Amniotic stem cell (primary cell): Measurements from ENCODE around the gene CHMP6.
A peak's percentile ranks its signal among the peaks of the same experiment; 100 is the strongest.

ENCODE experiments used
- DNase-seq: peaks from one replicate; lab custom pipeline; 2025; lab: John Stamatoyannopoulos, UW

Gene CHMP6

GRCh38 chr17:80970762-80971703, 20.6 kb upstream of the CHMP6 start:
- no peak for DNase-seq

DNA sequence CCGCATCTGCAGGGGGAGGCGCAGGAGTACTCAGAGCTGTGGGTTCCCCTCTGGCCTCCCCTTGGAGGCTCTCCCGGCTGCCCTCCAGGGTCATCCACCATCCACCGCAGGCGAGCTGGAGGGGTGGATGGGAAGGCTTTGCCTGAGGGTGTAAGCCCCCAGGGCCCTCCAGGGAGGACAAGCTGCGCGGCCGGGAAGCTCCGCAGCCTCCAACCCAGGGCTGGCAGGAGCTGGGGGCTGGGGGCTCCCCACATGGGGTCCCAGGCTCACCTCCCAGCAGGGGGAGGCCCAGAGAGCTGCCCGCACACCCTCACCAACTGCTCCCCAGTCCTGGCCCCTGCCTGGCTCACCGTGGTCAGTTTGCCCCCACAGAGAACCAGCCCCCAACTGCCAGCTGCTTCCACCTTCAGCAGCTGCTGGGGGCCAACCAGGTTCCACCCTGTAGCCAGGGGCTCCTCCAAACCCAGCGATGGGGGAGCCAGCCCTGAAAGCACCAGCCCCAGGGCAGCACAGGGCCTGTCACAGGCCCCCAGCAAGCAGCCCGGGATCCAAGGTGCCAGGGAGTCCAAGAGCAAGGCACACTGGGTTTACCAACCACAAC, 19.8 kb upstream of the CHMP6 start:
- DNase-seq: no peak

DNA sequence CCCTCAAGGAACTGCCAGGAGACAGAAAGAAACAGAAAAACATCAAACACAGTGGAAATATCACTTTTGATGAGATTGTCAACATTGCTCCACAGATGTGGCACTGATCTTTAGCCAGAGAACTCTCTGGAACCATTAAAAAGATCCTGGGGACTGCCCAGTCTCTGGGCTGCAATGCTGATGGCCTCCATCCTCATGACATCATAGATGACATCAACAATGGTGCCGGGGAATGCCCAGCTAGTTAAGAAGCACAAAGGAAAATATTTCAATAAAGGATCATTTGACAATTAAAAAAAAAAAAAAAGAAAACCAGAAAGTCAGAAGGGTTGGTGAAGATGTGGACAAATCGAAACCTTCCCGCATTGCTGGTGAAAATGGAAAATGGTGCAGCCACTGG, 14.9 kb upstream of the CHMP6 start:
- no peak for DNase-seq

- DNase-seq: no peak
These were observed 14.5 kb upstream of the CHMP6 start for GRCh38 chr17:80977172-80977571.

DNA sequence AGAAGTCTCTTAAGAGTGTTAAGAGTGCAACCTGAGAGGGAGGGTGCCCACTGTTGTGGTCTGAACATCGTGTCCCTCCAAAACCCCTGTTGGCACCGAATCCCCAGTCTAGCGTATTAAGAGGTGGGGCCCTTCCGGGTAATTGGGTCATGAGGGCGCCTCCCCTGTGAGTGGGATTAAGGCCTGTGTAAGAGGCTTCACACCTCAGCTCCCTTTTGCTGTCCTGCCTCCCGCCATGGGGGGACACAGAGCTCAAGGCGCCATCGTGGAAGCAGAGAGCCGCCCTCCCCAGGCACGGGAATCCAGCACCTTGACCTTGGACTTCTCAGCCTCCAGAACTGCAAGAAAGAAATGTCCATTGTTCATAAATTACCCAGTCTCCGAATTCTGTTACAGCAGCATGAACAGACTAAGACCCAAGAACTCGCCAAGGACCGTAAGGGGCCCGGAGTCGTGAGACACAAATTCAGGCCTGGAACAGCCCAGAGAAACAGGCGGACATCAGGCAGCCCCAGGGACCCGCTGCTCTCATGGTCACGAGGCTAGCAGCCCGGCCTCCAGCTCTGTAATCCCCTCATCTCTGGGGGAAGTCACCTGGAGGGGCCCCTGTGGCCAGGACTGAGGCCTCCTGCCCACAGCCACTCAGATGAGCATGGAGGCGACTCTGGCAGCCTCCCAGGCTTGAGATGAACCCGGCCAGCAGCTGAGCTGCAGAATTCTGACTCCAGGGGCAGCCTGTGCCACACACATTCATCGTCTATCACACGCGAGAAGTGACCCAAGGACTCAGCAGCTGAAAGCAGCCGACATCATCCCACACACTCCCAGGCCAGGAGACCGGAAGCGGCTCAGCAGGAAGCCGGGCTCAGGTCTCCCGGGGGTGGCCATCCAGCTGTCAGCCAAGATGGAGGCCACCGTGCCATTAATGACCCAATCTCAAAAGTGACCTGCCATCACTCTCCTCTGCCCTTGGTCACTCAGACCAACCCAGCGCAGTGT, 12.8 kb upstream of the CHMP6 start:
- DNase-seq: no peak

DNA sequence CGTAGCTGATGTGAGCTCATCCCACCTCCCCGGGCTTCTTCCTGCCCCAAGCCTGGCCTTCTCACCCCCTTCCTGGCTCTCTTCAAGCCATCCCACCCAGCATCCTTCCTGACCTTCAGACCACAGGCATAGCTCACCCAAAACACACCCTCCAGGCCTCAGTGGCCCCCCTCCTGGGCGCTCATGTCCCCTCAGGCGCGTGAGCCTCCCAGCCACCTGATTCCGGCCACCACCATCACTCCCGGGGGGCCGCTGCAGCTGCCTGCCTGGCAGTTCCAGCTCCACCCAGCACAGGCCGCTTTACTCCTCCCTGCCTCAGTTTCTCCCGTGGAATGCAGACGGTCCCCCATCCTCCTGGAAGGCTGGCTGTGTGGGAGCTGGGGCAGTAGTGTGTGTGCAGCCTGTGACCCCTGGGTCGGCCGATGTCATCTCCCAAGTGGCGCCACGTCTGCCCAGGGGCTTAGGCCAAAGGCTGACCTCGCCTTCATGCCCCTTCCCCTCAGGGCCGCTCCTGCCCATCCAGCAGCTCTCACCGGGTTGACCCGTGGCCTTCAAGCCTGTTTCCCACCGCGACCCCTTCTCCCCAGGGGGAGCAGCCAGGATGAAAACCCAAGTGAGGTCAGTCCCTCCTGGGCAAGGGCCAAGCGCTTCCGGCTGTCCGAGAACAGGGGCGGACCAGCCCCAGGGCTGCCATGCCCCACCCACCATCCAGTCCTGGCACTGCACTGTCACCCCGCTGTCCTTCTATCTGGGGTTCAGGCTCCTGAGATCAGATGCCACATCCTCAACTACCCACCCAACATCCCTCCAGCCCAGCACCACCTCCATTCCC, 11.9 kb upstream of the CHMP6 start:
- no peak for DNase-seq

DNA sequence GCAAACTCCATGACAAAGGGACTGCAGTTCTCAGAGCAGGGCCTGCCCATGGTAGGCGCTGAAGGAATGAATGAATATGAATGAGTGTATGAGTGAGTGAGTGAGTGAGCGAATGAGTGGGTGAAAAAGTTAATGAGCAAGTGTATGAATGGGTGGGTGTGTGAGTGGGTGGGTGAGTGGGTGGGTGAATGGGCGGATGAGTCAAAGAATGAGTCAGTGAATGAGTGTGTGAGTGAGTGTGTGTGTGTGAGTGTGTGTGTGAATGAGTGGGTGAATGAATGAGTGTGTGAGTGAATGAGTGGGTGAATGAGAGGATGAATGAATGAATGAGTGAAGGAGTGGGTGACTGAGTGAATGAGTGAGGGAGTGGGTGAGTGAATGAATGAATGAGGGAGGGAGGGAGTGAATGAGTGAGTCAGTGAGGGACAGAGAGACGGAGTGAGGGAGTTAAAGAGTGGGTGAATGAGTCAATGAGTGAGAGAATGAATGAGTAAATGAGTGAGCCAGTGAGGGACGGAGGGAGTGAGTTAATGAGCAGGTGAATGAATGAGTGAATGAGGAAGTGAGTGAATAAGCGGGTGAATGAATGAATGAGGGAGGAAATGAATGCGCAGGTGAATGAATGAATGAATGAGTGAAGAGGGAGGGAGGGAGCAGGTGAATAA, 11.1 kb upstream of the CHMP6 start:
- DNase-seq: no peak

GRCh38 chr17:80981062-80981902, 10.4 kb upstream of the CHMP6 start:
- no peak for DNase-seq

DNA sequence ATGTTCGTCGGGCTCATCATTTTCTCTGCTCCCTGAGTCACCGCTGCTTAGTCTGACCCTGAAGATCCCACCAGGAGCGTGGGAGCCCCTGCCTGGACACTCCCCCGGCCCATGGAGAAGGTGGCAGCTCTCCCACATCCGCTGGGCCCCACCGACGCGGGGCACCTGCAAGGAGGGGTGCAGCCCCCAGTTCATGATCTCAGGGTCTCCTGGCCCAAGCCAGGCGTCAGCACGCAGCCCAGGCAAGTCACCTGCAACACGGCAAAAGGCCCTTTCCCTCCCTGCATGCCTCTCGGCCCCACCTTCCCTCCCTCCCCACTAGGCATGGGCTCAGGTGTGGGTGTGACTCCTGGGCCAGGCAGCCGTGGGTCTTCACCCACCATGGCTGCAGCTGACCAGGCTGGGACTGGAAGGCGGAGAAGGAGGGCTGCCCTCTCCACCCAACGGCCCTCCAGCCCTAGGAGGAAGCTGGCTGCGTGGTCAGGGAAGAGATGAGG, 9.7 kb upstream of the CHMP6 start:
- no peak for DNase-seq

DNA sequence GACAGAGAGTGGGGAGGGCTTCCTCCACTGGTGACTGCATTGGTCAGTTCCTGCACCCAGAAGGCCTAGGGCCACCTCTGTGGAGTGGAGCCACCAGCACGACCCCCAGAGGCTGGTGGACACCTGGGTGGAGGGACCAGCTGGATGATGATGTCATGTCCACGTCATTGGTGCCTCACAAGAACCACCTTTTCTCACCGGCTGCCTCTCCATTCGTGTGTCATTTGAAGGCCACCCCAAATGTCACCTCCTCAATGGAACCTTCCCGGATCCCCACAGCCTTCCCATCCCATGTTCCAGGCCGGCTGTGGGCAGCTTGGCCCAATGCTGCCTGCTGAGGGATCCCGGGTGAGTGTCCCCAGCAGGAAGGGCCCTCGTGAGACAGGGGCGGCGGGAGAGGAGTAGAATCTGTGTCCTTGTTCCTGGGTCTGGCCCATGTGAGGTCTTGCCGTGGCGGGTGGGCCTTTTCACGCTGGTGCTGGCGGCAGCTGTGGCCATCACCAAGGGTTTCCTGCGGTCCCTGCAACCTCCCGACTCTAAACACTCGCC, 9.1 kb upstream of the CHMP6 start:
- DNase-seq: no peak

GRCh38 chr17:80983545-80983944, 8.1 kb upstream of the CHMP6 start:
- no peak for DNase-seq

DNA sequence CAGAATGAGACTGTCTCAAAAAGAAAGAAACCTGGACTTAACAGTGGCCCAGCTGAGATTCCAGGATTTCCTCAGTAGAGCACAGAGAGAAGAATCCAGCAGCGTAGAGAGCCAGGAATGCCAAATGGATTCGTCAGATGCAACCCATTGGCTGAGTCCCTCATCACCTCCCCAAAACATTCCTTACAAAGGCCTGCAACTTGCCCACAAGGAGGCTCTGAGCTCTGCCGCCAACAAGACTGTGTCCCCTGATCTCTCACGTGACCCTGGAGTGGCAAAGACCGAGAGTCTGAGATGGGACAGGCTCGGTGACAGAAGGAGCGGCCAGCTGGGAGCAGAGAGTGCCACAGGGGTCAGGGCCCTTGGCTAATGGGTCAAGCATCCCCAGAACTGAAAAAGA, 6.9 kb upstream of the CHMP6 start:
- DNase-seq: peak; percentile 70

GRCh38 chr17:80986046-80986445, 5.6 kb upstream of the CHMP6 start:
- no peak for DNase-seq

DNA sequence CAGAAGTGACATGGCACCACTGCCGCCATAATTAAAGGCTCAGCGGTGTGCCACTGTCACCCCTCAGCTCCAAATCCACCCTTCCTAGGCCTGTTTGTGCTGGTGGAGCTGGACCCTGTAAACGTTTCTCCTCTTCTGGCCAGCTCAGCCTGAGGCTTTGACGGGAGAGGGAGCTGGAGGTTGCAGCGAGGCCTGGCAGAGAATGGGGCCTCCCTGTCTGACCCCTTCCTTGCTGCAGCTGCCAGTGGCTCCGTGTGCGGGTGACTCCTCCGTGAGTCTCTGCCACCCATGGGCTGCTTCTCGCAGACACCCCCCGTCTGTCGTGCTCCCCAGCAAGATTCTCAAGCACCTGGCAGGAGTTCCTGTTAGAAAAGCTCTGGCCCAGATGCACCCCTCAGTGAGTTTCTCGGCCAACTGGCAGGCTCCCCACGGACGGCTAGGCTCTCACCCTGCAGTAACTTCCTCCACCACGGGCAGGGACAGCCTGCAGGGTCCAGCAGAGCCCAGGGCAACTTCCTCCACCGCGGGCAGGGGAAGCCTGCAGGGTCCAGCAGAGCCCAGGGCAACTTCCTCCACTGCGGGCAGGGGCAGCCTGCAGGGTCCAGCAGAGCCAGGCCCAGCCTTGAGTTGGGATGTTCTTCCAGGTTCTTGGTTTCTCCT, 4.7 kb upstream of the CHMP6 start:
- DNase-seq: no peak

GRCh38 chr17:80987941-80988461, 3.6 kb upstream of the CHMP6 start:
- DNase-seq: no peak

DNA sequence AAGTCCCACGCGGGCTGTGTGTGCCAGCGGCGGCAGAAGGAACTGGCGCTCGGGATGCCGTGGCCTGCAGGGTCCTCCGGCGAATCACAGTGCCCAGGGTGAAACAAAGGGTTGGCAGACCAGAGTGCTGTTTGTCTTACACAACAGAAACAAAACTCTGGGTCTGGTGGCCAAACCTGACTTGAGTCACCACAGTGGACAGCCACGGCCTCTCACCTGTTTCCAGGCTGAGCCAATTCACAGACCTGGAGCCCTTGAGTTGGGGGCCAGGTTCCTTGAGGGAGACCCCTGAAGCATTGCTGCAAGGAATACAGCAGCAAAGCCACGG, 2.1 kb upstream of the CHMP6 start:
- DNase-seq: no peak

GRCh38 chr17:80990921-80991644, 558 bp upstream of the CHMP6 start:
- DNase-seq: no peak
